ENCODE data around the gene EIF4EBP3.

- TF ChIP-seq, protein P1, sequence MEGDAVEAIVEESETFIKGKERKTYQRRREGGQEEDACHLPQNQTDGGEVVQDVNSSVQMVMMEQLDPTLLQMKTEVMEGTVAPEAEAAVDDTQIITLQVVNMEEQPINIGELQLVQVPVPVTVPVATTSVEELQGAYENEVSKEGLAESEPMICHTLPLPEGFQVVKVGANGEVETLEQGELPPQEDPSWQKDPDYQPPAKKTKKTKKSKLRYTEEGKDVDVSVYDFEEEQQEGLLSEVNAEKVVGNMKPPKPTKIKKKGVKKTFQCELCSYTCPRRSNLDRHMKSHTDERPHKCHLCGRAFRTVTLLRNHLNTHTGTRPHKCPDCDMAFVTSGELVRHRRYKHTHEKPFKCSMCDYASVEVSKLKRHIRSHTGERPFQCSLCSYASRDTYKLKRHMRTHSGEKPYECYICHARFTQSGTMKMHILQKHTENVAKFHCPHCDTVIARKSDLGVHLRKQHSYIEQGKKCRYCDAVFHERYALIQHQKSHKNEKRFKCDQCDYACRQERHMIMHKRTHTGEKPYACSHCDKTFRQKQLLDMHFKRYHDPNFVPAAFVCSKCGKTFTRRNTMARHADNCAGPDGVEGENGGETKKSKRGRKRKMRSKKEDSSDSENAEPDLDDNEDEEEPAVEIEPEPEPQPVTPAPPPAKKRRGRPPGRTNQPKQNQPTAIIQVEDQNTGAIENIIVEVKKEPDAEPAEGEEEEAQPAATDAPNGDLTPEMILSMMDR (conservative IDR thresholded peaks at IDR 0.05 in 1 of 2, IDR thresholded peaks at IDR 0.05 in 1 of 2; ENCODE audit: low read depth in 1 of 2, low read length in 2 of 2): no peak
- no peak for TF ChIP-seq EZH2 (IDR thresholded peaks at IDR 0.05; ENCODE audit: low read length, missing control alignments)
Observed at GRCh38 chr5:140590861-140591260, 43.4 kb downstream of the EIF4EBP3 start.

Data from fibroblast of lung (primary cell).